GM19452 (cell line): Measurements from ENCODE around the gene CSNK1E.

Experiments used
- ATAC-seq: cut with Tn5 transposase; IDR thresholded peaks from one replicate; pipeline ENCODE4 v1.9.1; 2021; ENCODE audit not compliant: unreplicated experiment

Gene CSNK1E

GRCh38 chr22:38335077-38335476 lies 17.8 kb upstream of the CSNK1E start:
- ATAC-seq = no peak

- no peak for ATAC-seq
Observed at GRCh38 chr22:38327805-38328204, 10.6 kb upstream of the CSNK1E start.

DNA sequence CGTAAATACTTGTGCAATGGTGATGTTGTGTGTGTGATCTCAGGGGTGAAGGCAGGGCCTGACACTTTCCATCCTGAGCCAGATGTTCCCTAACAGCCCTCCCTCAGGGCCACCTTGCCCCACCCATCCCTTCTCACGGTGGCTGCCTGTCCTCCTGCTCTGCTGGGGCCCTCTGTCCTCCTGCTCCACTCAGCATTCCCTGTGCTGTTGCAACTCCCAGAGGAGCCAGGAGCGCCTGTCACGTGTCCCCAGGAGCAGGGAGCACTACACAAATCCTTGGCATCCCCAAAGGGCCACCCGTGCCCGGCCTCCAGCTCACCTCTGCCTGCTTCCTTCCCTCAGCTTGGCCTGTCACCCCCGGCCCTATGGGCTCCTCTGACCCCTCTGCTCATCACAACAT lies 10.2 kb upstream of the CSNK1E start:
- ATAC-seq = no peak

GRCh38 chr22:38325587-38325986 lies 8.4 kb upstream of the CSNK1E start:
- ATAC-seq = no peak

- ATAC-seq = no peak
Observed at GRCh38 chr22:38320605-38321402, 3.6 kb upstream of the CSNK1E start.

GRCh38 chr22:38318792-38319773 lies 1.9 kb upstream of the CSNK1E start:
- no peak for ATAC-seq

- no peak for ATAC-seq
Observed at GRCh38 chr22:38317995-38318715, 922 bp upstream of the CSNK1E start.

GRCh38 chr22:38316364-38317121 lies 690 bp downstream of the CSNK1E start:
- ATAC-seq = peak; percentile 44

DNA sequence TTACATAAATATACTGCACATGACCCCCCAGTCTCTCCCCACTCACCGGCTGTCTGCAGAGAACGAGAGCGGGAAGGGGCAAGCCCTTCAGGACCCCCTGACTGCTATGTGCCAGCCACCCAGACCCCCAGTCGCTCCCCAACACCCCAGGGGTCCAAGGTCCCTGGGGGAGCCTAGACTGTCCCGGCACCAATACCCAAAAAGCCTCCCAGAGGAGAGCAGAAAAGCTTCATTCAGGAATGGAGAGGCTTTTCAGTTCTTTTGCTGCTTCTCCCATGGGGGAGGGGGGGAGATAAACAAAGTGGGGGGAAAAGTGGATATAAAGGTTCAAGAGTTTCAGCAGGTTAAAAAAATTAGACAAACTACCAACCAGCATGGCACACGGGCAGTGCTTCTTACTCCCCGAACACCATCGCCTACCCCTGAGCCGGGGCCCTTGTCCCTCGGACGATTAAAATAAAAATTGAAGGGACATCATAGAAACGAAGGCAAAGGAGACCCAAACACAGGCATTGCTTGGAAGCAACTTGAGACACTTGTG lies 1.3 kb downstream of the CSNK1E start:
- ATAC-seq = no peak

GRCh38 chr22:38314933-38315822 lies 2.1 kb downstream of the CSNK1E start:
- no peak for ATAC-seq

DNA sequence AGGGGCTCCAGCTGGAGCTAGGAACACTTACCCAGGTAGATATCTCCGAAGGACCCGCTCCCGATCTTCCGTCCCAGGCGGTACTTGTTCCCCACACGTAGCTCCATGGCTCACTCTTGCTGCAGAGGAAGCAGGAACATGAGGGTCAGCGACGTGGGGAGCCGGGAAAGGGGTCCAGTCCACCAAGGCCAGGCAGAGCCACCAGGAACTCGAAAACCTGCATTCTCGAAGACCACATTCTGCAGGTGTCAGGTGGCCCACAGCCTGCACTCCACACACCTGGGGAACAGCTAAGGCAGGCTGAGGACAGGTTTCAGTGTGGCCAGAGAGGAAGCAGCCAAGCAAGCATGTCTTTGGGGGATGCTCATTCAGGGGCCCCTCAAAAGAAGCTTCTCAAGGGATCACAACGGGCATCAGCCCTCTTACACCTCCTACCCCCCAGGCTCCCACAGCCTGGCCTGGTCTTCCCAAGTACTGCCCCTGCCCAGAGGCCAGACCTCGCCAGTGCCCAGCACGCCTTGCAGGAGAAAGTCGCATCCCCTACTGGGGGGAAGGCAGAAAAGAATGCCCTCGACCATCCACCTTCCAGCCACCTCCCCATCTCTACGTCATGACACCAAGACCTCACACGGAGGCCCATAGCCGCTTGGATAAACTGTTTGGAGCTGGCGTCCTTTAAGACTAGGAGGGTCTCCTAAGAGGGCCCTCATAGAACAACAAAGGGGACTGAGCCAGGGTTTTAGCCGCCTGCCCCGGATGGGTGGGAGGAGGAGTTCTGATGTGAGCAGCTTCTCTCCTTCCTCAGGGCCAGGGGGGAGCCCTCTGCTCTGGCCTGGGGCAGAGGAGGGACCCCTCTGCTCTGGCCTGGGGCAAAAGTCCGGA lies 2.9 kb downstream of the CSNK1E start:
- no peak for ATAC-seq

DNA sequence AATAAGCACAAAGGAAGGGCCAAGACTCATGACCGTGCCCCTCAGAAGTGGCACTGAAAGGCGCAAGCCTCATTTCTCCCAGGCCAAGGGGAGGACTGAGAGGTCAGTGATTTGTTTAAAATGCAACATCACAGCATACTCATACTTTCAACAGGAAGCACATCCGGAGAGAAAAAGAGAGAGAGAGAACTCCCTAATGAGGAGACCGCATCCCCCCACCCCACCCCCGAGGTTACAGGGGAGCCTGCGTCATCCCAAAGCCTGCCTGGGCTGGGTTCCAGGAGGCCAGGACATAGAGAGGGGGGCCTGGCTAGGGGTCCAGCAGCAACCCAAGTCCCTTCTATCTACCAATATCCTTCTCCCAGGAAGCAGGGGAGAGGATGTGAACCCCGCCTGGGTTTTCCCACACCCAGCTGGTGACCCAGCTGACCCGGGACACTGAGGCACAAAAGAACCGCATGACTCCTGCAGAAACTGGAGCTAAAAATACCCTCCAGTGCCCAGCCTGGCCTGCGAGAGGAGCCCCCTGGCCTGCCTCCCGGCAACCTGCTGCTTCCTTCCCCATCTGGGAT lies 3.8 kb downstream of the CSNK1E start:
- ATAC-seq = no peak

- ATAC-seq = no peak
Observed at GRCh38 chr22:38312261-38312800, 4.9 kb downstream of the CSNK1E start.

GRCh38 chr22:38311323-38311620 lies 6.0 kb downstream of the CSNK1E start:
- no peak for ATAC-seq

- no peak for ATAC-seq
Observed at GRCh38 chr22:38310518-38311322, 6.5 kb downstream of the CSNK1E start.

GRCh38 chr22:38309614-38310517 lies 7.4 kb downstream of the CSNK1E start:
- ATAC-seq = no peak
